ENCODE measurements around the gene TRABD2B. TPM values are rescaled to one million over a fixed set of nuclear protein-coding genes. Genes with fewer than 3 reads are reported as not detected.

The TRABD2B gene
- total and polyA plus RNA-seq, 2 donors (not counting 1 experiment from before 2014, with no cell fraction given): under 0.01 TPM; not detected in 1

DNA sequence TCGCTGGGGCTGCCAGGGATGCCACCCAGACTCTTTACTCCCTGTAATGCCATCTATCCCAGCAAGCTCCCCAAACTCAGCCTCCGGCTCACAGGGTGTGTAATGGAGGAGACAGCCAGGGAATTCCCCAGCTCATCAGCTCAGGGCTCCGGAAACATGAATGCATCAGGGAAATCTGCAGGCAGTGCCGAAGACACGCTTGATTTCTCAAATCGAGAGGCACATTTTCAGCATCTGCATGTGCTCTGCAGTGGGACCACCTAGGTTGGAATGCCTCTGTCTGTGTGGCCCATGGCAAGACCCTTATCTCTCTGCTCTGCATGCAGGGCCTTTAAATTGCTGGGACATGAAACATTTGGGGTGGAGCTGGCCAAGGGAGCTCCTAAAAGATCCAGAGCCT lies 170.1 kb downstream of the TRABD2B start:
- H2AFZ ChIP-seq (ENCODE audit: low read length): no peak overlapping the region
- DNase-seq (ENCODE audit: low read depth in 2 of 2): no peak
- no peak overlapping the region for H3K4me3 ChIP-seq (replicated peaks in 1 of 4; ENCODE audit: control extremely low read depth in 1 of 4, insufficient read depth in 1 of 4, low read depth in 3 of 4, low read length in 4 of 4)
- no peaks in the 10 kb centered on the region for H3K4me1 ChIP-seq (ENCODE audit: control insufficient read depth, extremely low read depth, insufficient read depth, low read length)
- H3K79me2 ChIP-seq (ENCODE audit: control insufficient read depth, insufficient read depth, low read length): no peaks in the 10 kb centered on the region
- no peaks in the 10 kb centered on the region for H3K9me3 ChIP-seq (ENCODE audit: control insufficient read depth, insufficient read depth, low read depth, low read length)
- H3K9ac ChIP-seq (ENCODE audit: insufficient read depth, low read length): no peak overlapping the region
- TF ChIP-seq, protein P1, sequence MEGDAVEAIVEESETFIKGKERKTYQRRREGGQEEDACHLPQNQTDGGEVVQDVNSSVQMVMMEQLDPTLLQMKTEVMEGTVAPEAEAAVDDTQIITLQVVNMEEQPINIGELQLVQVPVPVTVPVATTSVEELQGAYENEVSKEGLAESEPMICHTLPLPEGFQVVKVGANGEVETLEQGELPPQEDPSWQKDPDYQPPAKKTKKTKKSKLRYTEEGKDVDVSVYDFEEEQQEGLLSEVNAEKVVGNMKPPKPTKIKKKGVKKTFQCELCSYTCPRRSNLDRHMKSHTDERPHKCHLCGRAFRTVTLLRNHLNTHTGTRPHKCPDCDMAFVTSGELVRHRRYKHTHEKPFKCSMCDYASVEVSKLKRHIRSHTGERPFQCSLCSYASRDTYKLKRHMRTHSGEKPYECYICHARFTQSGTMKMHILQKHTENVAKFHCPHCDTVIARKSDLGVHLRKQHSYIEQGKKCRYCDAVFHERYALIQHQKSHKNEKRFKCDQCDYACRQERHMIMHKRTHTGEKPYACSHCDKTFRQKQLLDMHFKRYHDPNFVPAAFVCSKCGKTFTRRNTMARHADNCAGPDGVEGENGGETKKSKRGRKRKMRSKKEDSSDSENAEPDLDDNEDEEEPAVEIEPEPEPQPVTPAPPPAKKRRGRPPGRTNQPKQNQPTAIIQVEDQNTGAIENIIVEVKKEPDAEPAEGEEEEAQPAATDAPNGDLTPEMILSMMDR (conservative IDR thresholded peaks at IDR 0.05 in 1 of 2, IDR thresholded peaks at IDR 0.05 in 1 of 2; ENCODE audit: low read depth in 1 of 2, low read length in 2 of 2): no peak
- no peak for TF ChIP-seq EZH2 (IDR thresholded peaks at IDR 0.05; ENCODE audit: low read length, missing control alignments)
- no peak overlapping the region for H3K4me2 ChIP-seq (ENCODE audit: extremely low read depth, insufficient read depth, low read length)
- no peaks in the 10 kb centered on the region for H3K27me3 ChIP-seq (ENCODE audit: control insufficient read depth, insufficient read depth, low read length)
- H3K27ac ChIP-seq (ENCODE audit: insufficient read depth, low read length): no peak overlapping the region
- no peaks in the 10 kb centered on the region for H4K20me1 ChIP-seq (ENCODE audit: control insufficient read depth, extremely low read depth, insufficient read depth, low read length)
- H3K36me3 ChIP-seq (ENCODE audit: control insufficient read depth, insufficient read depth, low read length): no peaks in the 10 kb centered on the region

DNA sequence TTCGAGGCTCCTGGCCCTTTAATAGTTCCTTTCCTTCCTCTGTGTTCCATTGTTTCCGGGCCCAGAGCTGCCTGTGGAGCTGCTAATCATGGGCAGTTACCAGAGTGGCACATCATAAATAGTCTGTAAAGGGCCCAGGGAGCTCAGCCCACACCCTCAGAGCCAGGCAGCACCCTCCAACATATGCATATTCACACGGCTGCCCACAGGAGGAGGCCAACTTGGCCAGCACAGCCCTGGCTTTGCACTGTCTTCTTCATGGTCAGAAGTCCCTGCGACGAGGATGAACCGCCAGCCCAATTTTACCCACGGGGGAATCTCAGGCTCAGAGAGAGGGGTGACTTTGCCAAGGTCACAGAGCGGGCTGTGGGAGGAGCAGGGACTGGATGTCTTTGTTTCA lies 172.5 kb downstream of the TRABD2B start:
- H3K4me2 ChIP-seq (ENCODE audit: extremely low read depth, insufficient read depth, low read length): no peak overlapping the region
- no peaks in the 10 kb centered on the region for H3K79me2 ChIP-seq (ENCODE audit: control insufficient read depth, insufficient read depth, low read length)
- H3K9ac ChIP-seq (ENCODE audit: insufficient read depth, low read length): no peak overlapping the region
- no peak overlapping the region for H3K4me3 ChIP-seq (replicated peaks in 1 of 4; ENCODE audit: control extremely low read depth in 1 of 4, insufficient read depth in 1 of 4, low read depth in 3 of 4, low read length in 4 of 4)
- H3K4me1 ChIP-seq (ENCODE audit: control insufficient read depth, extremely low read depth, insufficient read depth, low read length): no peaks in the 10 kb centered on the region
- no peak for DNase-seq (ENCODE audit: low read depth in 2 of 2)
- H2AFZ ChIP-seq (ENCODE audit: low read length): no peak overlapping the region
- H3K27me3 ChIP-seq (ENCODE audit: control insufficient read depth, insufficient read depth, low read length): no peaks in the 10 kb centered on the region
- H3K9me3 ChIP-seq (ENCODE audit: control insufficient read depth, insufficient read depth, low read depth, low read length): no peaks in the 10 kb centered on the region
- no peak overlapping the region for H3K27ac ChIP-seq (ENCODE audit: insufficient read depth, low read length)
- TF ChIP-seq, protein P1 (conservative IDR thresholded peaks at IDR 0.05 in 1 of 2, IDR thresholded peaks at IDR 0.05 in 1 of 2; ENCODE audit: low read depth in 1 of 2, low read length in 2 of 2): no peak
- TF ChIP-seq EZH2 (IDR thresholded peaks at IDR 0.05; ENCODE audit: low read length, missing control alignments): no peak
- no peaks in the 10 kb centered on the region for H4K20me1 ChIP-seq (ENCODE audit: control insufficient read depth, extremely low read depth, insufficient read depth, low read length)
- H3K36me3 ChIP-seq (ENCODE audit: control insufficient read depth, insufficient read depth, low read length): no peaks in the 10 kb centered on the region

DNA sequence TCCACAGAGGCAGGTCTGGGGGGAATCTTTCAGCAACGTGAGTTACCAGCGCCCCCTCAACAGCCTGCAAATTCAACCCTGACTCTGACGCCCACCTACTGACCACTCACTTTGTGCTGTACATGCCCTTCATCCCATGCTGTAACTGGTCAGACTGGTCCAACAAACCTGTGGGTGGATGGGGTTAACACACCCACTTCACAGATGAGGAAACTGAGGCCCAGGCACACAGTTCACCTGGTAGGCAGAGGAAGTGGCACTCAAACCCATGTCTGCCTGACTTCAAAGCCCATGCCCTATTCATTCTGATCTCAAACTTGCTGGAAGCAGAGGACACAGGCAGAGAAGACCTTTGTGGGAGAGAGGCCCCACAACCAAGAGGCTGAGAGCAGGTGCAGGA lies 172.9 kb downstream of the TRABD2B start:
- Histone ChIP-seq H3K9me3 (ENCODE audit: control insufficient read depth, insufficient read depth, low read depth, low read length) (no peaks in the 10 kb centered on the region), H3K36me3 (ENCODE audit: control insufficient read depth, insufficient read depth, low read length) (no peaks in the 10 kb centered on the region), H2AFZ (ENCODE audit: low read length) (no peak overlapping the region), H3K79me2 (ENCODE audit: control insufficient read depth, insufficient read depth, low read length) (no peaks in the 10 kb centered on the region), H3K27ac (ENCODE audit: insufficient read depth, low read length) (no peak overlapping the region), H3K4me1 (ENCODE audit: control insufficient read depth, extremely low read depth, insufficient read depth, low read length) (no peaks in the 10 kb centered on the region), H3K4me3 (replicated peaks in 1 of 4; ENCODE audit: control extremely low read depth in 1 of 4, insufficient read depth in 1 of 4, low read depth in 3 of 4, low read length in 4 of 4) (no peak overlapping the region), H3K27me3 (ENCODE audit: control insufficient read depth, insufficient read depth, low read length) (no peaks in the 10 kb centered on the region), H3K9ac (ENCODE audit: insufficient read depth, low read length) (no peak overlapping the region), H3K4me2 (ENCODE audit: extremely low read depth, insufficient read depth, low read length) (no peak overlapping the region), H4K20me1 (ENCODE audit: control insufficient read depth, extremely low read depth, insufficient read depth, low read length) (no peaks in the 10 kb centered on the region)
- TF ChIP-seq, protein P1 (conservative IDR thresholded peaks at IDR 0.05 in 1 of 2, IDR thresholded peaks at IDR 0.05 in 1 of 2; ENCODE audit: low read depth in 1 of 2, low read length in 2 of 2): no peak
- no peak for TF ChIP-seq EZH2 (IDR thresholded peaks at IDR 0.05; ENCODE audit: low read length, missing control alignments)
- no peak for DNase-seq (ENCODE audit: low read depth in 2 of 2)
